ENCODE data around the gene LYPD6B.

The LYPD6B gene

GRCh38 chr2:149167001-149167780 lies 128.7 kb downstream of the LYPD6B start:
- DNase-seq = peak; percentile 14

- peak; percentile 16 for DNase-seq
These were observed 129.4 kb downstream of the LYPD6B start for GRCh38 chr2:149167941-149168340.

GRCh38 chr2:149169656-149170055 lies 131.2 kb downstream of the LYPD6B start:
- DNase-seq = no peak

- DNase-seq = no peak
These were observed 131.7 kb downstream of the LYPD6B start for GRCh38 chr2:149170156-149170555.

- no peak for DNase-seq
These were observed 132.4 kb downstream of the LYPD6B start for GRCh38 chr2:149170911-149171310.

GRCh38 chr2:149173220-149173619 lies 134.7 kb downstream of the LYPD6B start:
- DNase-seq = no peak

GRCh38 chr2:149175956-149176355 lies 137.5 kb downstream of the LYPD6B start:
- DNase-seq = no peak

- DNase-seq = no peak
These were observed 140.1 kb downstream of the LYPD6B start for GRCh38 chr2:149178612-149179011.

- DNase-seq = no peak
These were observed 141.9 kb downstream of the LYPD6B start for GRCh38 chr2:149180226-149180875.

- no peak for DNase-seq
These were observed 144.7 kb downstream of the LYPD6B start for GRCh38 chr2:149183187-149183586.

GRCh38 chr2:149184991-149185390 lies 146.5 kb downstream of the LYPD6B start:
- no peak for DNase-seq

GRCh38 chr2:149185942-149186490 lies 147.5 kb downstream of the LYPD6B start:
- DNase-seq = no peak

GRCh38 chr2:149187057-149187456 lies 148.6 kb downstream of the LYPD6B start:
- DNase-seq = no peak

- no peak for DNase-seq
These were observed 149.8 kb downstream of the LYPD6B start for GRCh38 chr2:149188291-149188690.

GRCh38 chr2:149189769-149190168 lies 151.3 kb downstream of the LYPD6B start:
- DNase-seq = no peak

GRCh38 chr2:149191915-149192314 lies 153.4 kb downstream of the LYPD6B start:
- DNase-seq = no peak

- DNase-seq = no peak
These were observed 153.9 kb downstream of the LYPD6B start for GRCh38 chr2:149192427-149192826.

GRCh38 chr2:149200109-149200520 lies 161.6 kb downstream of the LYPD6B start:
- DNase-seq = no peak

GRCh38 chr2:149204686-149205085 lies 166.2 kb downstream of the LYPD6B start:
- DNase-seq = no peak

- DNase-seq = no peak
These were observed 166.6 kb downstream of the LYPD6B start for GRCh38 chr2:149205143-149205542.

GRCh38 chr2:149213764-149214493 lies 175.4 kb downstream of the LYPD6B start:
- DNase-seq = no peak

GRCh38 chr2:149218497-149218896 lies 180.0 kb downstream of the LYPD6B start:
- DNase-seq = no peak

GRCh38 chr2:149219856-149220255 lies 181.4 kb downstream of the LYPD6B start:
- no peak for DNase-seq

Measured in CD4-positive, alpha-beta T cell treated with Interferon gamma for 1 hour (primary cell).